ENCODE data around the gene CDK6.

DNA sequence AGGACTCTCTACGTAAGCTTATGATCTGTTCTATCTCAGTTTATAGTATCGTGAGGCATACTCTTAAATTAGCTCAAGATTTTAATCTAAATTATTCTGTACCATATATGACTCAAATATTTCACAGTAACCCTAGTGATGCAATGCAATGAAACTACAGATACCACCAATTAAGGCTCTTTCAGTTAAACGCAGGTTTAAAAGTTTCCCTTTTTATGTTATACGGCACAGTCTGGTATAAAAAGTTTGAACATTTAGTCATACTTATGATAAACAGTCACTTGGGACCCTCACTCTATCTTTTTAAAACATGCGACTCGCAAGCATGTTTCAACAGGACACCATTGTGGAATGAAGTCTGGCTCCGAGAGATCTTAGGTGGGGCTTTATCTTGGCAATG lies 107.2 kb downstream of the CDK6 start:
- TF ChIP-seq POLR2A (IDR thresholded peaks at IDR 0.05; ENCODE audit: low read depth) (no peak), POLR2AphosphoS5 (IDR thresholded peaks at IDR 0.05) (no peak)
- TF ChIP-seq, protein P1, sequence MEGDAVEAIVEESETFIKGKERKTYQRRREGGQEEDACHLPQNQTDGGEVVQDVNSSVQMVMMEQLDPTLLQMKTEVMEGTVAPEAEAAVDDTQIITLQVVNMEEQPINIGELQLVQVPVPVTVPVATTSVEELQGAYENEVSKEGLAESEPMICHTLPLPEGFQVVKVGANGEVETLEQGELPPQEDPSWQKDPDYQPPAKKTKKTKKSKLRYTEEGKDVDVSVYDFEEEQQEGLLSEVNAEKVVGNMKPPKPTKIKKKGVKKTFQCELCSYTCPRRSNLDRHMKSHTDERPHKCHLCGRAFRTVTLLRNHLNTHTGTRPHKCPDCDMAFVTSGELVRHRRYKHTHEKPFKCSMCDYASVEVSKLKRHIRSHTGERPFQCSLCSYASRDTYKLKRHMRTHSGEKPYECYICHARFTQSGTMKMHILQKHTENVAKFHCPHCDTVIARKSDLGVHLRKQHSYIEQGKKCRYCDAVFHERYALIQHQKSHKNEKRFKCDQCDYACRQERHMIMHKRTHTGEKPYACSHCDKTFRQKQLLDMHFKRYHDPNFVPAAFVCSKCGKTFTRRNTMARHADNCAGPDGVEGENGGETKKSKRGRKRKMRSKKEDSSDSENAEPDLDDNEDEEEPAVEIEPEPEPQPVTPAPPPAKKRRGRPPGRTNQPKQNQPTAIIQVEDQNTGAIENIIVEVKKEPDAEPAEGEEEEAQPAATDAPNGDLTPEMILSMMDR (IDR thresholded peaks at IDR 0.05): no peak
